Measurements from ENCODE around the gene MVB12B. TPM values are rescaled to one million over a fixed set of nuclear protein-coding genes. Genes with fewer than 3 reads are reported as not detected.

The MVB12B gene
- total and polyA plus RNA-seq, 2 of the 8 experiments (the other 6 are each of a cell fraction or from before 2014, with no cell fraction given) = 2.6 to 5.0 TPM

DNA sequence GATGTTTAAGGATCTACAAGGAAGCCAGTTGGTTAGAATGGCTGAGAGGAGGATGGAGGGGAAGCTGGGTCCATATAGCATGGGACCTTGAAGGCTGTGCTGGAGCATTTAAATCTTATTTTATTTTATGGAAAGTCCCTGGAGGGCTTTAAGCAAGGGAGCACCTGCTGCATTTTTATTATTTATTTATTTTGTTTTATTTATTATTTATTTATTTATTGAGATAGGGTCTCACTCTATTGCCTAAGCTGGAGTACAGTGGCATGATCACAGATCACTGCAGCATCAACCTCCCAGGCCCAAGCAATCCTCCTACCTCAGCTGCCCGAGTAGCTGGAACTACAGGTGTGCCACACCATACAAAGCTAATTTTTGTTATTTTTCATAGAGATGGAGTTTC, 4.9 kb upstream of the MVB12B start (continued):
- no peak for TF ChIP-seq CTCF (IDR thresholded peaks at IDR 0.05; ENCODE audit: control extremely low read depth in 1 of 3, insufficient read depth in 1 of 3, low read depth in 1 of 3, low read length in 3 of 3)
- TF ChIP-seq BACH1 (IDR thresholded peaks at IDR 0.05; ENCODE audit: low read length) = no peak
